Right lobe of liver (tissue), 4 donors: ENCODE measurements around the gene RALGAPA2.

Experiments used
- POLR2A ChIP-seq: fragments of 450-650 bp; IDR thresholded peaks from one replicate; pipeline ENCODE4 v1.6.1; 2017; ENCODE audit warnings: antibody characterized with exemption, mild to moderate bottlenecking
- TF ChIP-seq, protein P1 (sequence below), 4 donors: fragments of 200-600 bp in 3 of 4; fragments of 450-650 bp in 1 of 4; IDR thresholded peaks; one replicate each; pipeline versions ENCODE4 v1.5.1 to v1.8.0; 2016 to 2022; ENCODE audit warnings: antibody characterized with exemption in 4 of 4, mild to moderate bottlenecking in 2 of 4
- donor health status: DM: no; HTN: no; CAD: no.
- donor health status: DM: no; HTN: no; CAD: no.
- donor health status: DM: no; HTN: yes; CAD: no.

DNA sequence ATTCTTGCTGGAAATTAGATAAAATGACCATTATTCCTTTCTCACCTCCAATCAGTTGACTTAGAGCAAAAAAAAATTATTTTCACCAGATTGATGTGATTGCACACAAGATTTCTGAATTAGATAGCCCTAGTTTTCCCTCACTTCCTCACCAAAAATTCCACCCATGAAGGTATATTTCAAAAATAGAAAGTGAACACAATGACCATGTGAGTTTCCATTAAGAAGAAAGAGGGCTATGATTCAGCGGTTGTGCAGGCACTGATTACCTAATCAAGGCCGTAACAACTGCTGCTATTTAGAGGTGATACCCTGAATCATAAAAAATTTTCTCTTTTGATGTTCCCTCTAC lies 19.5 kb upstream of the RALGAPA2 start:
- TF ChIP-seq, protein P1, sequence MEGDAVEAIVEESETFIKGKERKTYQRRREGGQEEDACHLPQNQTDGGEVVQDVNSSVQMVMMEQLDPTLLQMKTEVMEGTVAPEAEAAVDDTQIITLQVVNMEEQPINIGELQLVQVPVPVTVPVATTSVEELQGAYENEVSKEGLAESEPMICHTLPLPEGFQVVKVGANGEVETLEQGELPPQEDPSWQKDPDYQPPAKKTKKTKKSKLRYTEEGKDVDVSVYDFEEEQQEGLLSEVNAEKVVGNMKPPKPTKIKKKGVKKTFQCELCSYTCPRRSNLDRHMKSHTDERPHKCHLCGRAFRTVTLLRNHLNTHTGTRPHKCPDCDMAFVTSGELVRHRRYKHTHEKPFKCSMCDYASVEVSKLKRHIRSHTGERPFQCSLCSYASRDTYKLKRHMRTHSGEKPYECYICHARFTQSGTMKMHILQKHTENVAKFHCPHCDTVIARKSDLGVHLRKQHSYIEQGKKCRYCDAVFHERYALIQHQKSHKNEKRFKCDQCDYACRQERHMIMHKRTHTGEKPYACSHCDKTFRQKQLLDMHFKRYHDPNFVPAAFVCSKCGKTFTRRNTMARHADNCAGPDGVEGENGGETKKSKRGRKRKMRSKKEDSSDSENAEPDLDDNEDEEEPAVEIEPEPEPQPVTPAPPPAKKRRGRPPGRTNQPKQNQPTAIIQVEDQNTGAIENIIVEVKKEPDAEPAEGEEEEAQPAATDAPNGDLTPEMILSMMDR (IDR thresholded peaks at IDR 0.05): no peak
- TF ChIP-seq POLR2A: no peak
